ENCODE measurements around the gene SMIM7.
"Not testable (repeated sequence)": the region's sequence is repeated elsewhere in the genome, so short reads cannot be mapped to it uniquely, and the experiment has no call there.

The SMIM7 gene

GRCh38 chr19:16654140-16654539, 5.8 kb downstream of the SMIM7 start:
- no peak for DNase-seq

GRCh38 chr19:16652854-16653253, 7.1 kb downstream of the SMIM7 start:
- DNase-seq = no peak

GRCh38 chr19:16651421-16652188, 8.3 kb downstream of the SMIM7 start:
- DNase-seq = not testable (repeated sequence)

- no peak for DNase-seq
Measured at GRCh38 chr19:16650821-16651220, 9.1 kb downstream of the SMIM7 start.

- DNase-seq = no peak
Measured at GRCh38 chr19:16649734-16650133, 10.2 kb downstream of the SMIM7 start.

- DNase-seq = no peak
Measured at GRCh38 chr19:16645140-16645539, 14.8 kb downstream of the SMIM7 start.

GRCh38 chr19:16641695-16642094, 18.2 kb downstream of the SMIM7 start:
- no peak for DNase-seq

- DNase-seq = no peak
Measured at GRCh38 chr19:16640951-16641350, 19.0 kb downstream of the SMIM7 start.

- DNase-seq = no peak
Measured at GRCh38 chr19:16638666-16639065, 21.3 kb downstream of the SMIM7 start.

- DNase-seq = no peak
Measured at GRCh38 chr19:16637535-16637934, 22.4 kb downstream of the SMIM7 start.

- DNase-seq = no peak
Measured at GRCh38 chr19:16631465-16631864, 28.5 kb downstream of the SMIM7 start.

GRCh38 chr19:16628984-16629691, 30.8 kb downstream of the SMIM7 start:
- no peak for DNase-seq

- peak; percentile 97 for DNase-seq
Measured at GRCh38 chr19:16628183-16628983, 31.6 kb downstream of the SMIM7 start, which contains the start of gene MED26. Gene MED26 (minus strand): TSS chr19:16628204. CDS start chr19:16627943, 261 bp downstream.

- no peak for DNase-seq
Measured at GRCh38 chr19:16627928-16628182, 32.1 kb downstream of the SMIM7 start.

- no peak for DNase-seq
Measured at GRCh38 chr19:16627193-16627927, 32.6 kb downstream of the SMIM7 start.

- no peak for DNase-seq
Measured at GRCh38 chr19:16626796-16627192, 33.1 kb downstream of the SMIM7 start.

GRCh38 chr19:16625163-16625958, 34.6 kb downstream of the SMIM7 start:
- DNase-seq = no peak

GRCh38 chr19:16624236-16624635, 35.7 kb downstream of the SMIM7 start:
- no peak for DNase-seq

GRCh38 chr19:16623576-16623975, 36.4 kb downstream of the SMIM7 start:
- no peak for DNase-seq

- no peak for DNase-seq
Measured at GRCh38 chr19:16623066-16623465, 36.9 kb downstream of the SMIM7 start.

GRCh38 chr19:16621165-16621800, 38.7 kb downstream of the SMIM7 start:
- no peak for DNase-seq

- no peak for DNase-seq
Measured at GRCh38 chr19:16620584-16620983, 39.4 kb downstream of the SMIM7 start.

Measured in activated gamma-delta T cell (primary cell).